Measurements from ENCODE around the gene ACTR3C. TPM values are rescaled to one million over a fixed set of nuclear protein-coding genes. Genes with fewer than 3 reads are reported as not detected.
A peak's percentile ranks its signal among the peaks of the same experiment; 100 is the strongest.

Gene ACTR3C
- total RNA-seq, 1 donor from 2014 or later, result 18.2 TPM

GRCh38 chr7:150359622-150360362 is 36.4 kb upstream of the ACTR3C start:
- DNase-seq (ENCODE audit: low spot score), result no peak

- no peak for DNase-seq (ENCODE audit: low spot score)
Measured at GRCh38 chr7:150358988-150359621, 35.8 kb upstream of the ACTR3C start.

GRCh38 chr7:150358433-150358832 is 35.1 kb upstream of the ACTR3C start:
- DNase-seq (ENCODE audit: low spot score), result no peak

- DNase-seq (ENCODE audit: low spot score), result no peak
Measured at GRCh38 chr7:150357771-150358427, 34.6 kb upstream of the ACTR3C start.

GRCh38 chr7:150357270-150357669 is 33.9 kb upstream of the ACTR3C start:
- DNase-seq (ENCODE audit: low spot score), result no peak

GRCh38 chr7:150356265-150356897 is 33.0 kb upstream of the ACTR3C start:
- no peak for DNase-seq (ENCODE audit: low spot score)

GRCh38 chr7:150355666-150356059 is 32.3 kb upstream of the ACTR3C start:
- no peak for DNase-seq (ENCODE audit: low spot score)

GRCh38 chr7:150351587-150352194 is 28.3 kb upstream of the ACTR3C start:
- DNase-seq (ENCODE audit: low spot score), result no peak

- no peak for DNase-seq (ENCODE audit: low spot score)
Measured at GRCh38 chr7:150346922-150347321, 23.6 kb upstream of the ACTR3C start.

- no peak for DNase-seq (ENCODE audit: low spot score)
Measured at GRCh38 chr7:150345012-150345411, 21.7 kb upstream of the ACTR3C start.

GRCh38 chr7:150344299-150344698 is 21.0 kb upstream of the ACTR3C start:
- DNase-seq (ENCODE audit: low spot score), result no peak

- DNase-seq (ENCODE audit: low spot score), result no peak
Measured at GRCh38 chr7:150343225-150343624, 19.9 kb upstream of the ACTR3C start.

GRCh38 chr7:150342121-150342408 is 18.7 kb upstream of the ACTR3C start:
- no peak for DNase-seq (ENCODE audit: low spot score)

- peak; percentile 65 for DNase-seq (ENCODE audit: low spot score)
Measured at GRCh38 chr7:150341263-150342120, 18.1 kb upstream of the ACTR3C start, which contains the start of gene RARRES2. Gene RARRES2, minus strand, starts transcription at chr7:150341629. Its CDS starts 1,020 bp downstream, at chr7:150340609.

- DNase-seq (ENCODE audit: low spot score), result no peak
Measured at GRCh38 chr7:150340875-150341262, 17.5 kb upstream of the ACTR3C start.

- DNase-seq (ENCODE audit: low spot score), result no peak
Measured at GRCh38 chr7:150340024-150340749, 16.8 kb upstream of the ACTR3C start.

GRCh38 chr7:150339409-150339809 is 16.1 kb upstream of the ACTR3C start:
- DNase-seq (ENCODE audit: low spot score), result no peak

GRCh38 chr7:150338166-150338829 is 15.0 kb upstream of the ACTR3C start:
- no peak for DNase-seq (ENCODE audit: low spot score)

- DNase-seq (ENCODE audit: low spot score), result no peak
Measured at GRCh38 chr7:150337659-150338081, 14.3 kb upstream of the ACTR3C start.

GRCh38 chr7:150337179-150337578 is 13.8 kb upstream of the ACTR3C start:
- no peak for DNase-seq (ENCODE audit: low spot score)

All from ureter (tissue), 1 donor.